Activated naive CD4-positive, alpha-beta T cell treated with anti-CD3 and anti-CD28 coated beads, Interleukin-2, amount 50 U/mL, for 16 hours (primary cell): Measurements from ENCODE around the gene GOLGA1.
"Not testable (repeated sequence)": the region's sequence is repeated elsewhere in the genome, so short reads cannot be mapped to it uniquely, and the experiment has no call there.

Experiments
- DNase-seq: peaks from one replicate; pipeline ENCODE4 v3.0.0-alpha.2; 2020

GOLGA1 gene, protein sequence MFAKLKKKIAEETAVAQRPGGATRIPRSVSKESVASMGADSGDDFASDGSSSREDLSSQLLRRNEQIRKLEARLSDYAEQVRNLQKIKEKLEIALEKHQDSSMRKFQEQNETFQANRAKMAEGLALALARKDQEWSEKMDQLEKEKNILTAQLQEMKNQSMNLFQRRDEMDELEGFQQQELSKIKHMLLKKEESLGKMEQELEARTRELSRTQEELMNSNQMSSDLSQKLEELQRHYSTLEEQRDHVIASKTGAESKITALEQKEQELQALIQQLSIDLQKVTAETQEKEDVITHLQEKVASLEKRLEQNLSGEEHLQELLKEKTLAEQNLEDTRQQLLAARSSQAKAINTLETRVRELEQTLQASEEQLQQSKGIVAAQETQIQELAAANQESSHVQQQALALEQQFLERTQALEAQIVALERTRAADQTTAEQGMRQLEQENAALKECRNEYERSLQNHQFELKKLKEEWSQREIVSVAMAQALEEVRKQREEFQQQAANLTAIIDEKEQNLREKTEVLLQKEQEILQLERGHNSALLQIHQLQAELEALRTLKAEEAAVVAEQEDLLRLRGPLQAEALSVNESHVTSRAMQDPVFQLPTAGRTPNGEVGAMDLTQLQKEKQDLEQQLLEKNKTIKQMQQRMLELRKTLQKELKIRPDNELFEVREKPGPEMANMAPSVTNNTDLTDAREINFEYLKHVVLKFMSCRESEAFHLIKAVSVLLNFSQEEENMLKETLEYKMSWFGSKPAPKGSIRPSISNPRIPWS

DNA sequence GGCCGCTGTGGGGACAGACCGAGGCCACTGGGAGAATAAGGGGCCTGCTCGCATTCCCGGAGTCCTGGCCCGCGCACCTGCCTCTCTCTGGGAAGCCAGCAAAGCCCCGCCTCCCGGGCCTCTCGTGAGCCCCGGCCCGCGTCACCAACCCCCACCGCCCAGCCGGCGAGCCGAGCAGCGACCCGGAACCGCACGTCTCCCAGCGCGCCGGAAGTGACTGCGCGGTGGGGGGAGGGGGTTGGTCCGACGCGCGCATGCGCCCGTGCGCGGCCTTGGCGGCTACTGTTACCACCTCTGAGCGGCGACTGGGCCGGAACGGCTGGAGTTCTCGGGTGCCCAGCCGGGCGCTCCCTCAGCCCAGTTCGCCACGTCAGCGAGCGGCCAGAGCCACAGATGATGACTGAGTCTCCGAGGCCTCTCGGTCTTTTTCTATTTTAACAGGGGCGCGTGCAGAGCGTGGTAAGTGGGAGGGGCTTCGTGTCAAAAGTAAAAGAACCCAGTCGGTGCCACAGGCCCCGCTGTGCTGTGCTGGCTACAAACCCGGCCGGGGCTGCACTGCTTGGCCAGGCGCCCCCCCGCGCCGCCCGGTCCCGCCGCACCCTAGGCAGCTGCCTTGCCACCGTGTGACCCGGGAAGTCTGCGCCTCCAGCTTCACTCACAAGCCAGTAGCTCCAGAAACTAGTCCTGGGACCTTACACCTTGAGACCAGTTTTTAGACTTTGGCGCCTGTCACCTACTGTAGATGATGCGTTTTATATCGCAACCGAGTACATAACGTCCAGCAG is at the start of gene GOLGA1:
TSS of gene GOLGA1 (minus strand) at position 190 of the 785 bp plus-strand sequence. CDS start 2,372 bp downstream, outside the sequence.
- peak; percentile 92 for DNase-seq

DNA sequence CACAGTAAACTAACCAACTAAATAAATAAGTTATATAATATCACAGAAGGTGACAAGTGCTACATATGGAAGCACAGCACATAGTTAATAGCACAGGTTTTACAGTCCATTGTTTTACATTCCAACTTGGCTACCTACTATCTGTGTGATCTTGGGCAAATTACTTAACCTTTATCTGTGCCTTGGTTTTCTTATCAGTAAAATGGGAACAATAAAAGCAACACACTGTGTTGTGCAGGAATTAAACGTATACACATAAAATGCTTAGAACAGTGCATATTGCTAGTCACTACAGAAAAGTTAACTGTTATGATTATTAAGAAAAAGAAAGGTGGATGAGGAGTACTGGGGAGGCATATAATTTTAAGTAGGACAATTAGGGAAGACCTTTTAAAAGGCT is 42.8 kb upstream of the GOLGA1 start:
- DNase-seq, result no peak

DNA sequence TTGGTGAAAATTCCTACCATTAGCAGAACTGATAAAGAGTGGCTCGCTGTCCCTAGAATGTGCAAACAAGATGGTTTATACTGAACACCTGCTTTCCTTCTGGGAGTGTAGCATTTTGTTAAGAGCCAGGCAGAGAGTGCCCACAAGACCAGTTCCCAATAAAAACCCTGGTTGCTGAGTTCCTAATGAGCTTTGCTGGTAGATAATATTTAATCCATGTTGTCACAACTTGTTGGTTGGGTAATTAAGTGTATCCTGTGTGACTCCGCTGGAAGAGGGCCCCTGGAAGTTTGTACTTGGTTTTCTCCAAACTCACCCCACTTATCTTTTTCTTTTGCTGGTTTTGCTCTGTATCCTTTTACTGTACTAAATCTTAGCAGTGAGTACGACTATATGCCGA is 39.5 kb upstream of the GOLGA1 start:
- no peak for DNase-seq

DNA sequence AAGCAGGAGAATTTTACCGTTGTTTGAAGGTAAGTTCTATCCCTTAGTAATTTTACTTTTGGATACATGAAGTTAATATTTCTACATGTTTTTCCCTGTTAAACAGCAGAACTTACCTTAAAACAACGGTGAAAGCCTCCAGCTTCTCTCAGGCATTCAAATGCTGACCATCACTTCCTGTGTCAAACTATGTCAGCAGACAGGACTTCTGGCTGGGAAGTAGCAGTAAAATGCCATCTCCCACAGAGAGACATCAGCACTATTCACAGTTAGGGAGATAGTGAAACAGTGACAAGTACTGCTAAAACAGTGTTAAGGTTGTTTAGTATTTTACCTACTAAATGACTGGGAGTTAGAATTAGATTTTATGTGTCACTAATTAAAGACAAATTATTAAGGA is 34.2 kb upstream of the GOLGA1 start:
- no peak for DNase-seq

DNA sequence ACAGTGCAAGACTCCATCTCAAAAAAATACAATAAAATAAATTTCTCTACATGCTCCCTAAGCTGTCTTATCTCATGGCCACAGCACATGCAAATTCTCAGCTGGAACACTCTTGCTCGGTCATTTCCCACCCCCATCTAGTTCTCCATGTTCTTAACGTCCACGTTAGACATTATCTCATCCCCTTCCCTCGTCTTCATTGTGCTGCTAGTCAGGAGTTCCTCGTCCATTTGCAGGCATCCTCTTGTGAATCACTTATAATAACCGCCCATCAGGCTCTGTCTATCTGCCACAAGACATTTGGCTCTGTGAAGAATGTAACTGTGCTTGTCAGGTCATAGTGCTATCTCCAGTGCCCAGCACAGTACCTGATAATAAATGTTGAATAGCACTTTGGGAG is 32.9 kb upstream of the GOLGA1 start:
- DNase-seq, result no peak

DNA sequence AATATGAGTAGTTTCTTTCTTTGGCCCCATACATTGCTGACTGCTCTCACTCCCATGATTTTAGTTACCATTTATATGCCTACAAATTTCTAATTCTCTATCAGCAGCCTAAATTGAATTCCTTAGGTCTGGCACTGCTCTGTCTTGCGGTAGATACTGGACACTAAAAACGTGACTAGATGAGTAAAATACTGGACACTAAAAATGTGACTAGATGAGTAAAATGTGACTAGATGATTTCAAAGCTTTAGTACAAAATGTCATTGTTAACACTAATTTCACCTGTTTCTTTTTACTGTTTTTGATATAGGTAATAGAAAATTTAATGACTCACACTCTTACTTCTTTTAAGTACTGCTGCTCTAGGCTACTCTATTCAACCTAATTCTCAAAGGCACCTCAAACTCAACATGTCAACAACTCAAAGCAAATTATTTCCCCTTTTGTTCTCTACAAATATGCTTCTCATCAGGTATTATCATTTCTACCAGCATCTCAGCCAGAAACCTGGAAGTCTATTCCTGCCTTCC is 31.4 kb upstream of the GOLGA1 start:
- no peak for DNase-seq

DNA sequence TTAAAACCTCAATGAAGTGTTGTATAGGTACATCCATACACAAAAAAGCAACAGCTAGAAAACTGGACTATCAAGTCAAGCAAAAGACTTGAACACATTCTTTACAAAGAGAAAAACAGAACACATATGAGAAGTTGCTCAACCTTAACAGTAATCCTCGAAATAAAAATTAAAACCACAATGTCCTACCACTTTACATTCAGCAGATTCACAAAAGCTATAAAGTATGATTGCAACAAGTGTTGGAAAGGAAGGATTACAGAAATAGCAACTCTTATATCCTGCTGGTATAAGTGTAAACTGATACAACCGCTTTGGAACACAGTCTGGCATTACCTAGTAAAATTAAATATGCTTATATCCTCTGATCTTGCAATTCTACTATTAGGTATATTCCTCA is 28.5 kb upstream of the GOLGA1 start:
- no peak for DNase-seq

DNA sequence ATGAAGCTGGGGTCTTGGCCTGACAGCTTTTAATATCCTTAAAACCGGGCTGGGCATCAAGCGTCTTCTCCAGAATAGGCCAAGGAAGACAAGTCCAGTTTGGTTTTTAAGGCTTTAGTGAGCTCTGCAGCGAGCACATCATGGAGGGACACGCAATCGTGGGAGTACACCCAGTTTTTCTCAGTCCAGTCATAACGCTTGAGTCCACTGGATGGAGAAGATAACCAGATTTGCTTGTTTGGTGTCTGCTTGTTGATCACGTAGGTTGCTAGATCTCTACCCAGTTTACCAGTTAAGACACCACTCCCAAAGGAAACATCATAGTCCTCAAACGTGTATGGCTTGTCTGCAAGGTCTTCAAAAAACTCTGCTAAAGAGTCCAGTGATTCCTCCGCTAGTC is 27.4 kb upstream of the GOLGA1 start:
- no peak for DNase-seq

DNA sequence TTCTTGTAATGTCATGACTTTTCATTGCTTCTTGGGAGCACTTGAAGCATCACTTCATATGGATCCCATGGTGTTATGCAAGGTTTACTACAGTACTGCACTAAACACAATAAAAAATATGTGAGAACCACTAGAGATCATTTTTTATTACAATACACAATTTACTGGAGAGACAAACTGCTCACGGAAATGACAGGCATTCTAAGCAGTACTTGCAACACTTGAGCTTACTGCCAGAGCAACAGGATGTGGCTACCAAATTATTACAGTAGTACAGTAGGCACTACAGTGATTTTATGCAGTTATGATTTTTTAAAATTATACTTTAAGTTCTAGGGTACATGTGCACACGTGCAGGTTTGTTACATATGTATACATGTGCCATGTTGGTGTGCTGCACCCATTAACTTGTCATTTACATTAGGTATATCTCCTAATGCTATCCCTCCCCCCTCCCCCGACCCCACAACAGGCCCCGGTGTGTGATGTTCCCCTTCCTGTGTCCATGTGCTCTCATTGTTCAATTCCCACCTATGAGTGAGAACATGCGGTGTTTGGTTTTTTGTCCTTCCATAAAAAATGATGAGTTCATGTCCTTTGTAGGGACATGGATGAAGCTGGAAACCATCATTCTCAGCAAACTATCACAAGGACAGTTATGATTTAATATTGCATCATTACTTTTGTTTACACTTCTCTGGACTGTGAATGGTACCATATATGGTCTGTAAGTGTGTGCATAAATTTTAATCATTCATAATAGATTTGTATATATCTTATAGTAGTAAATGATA is 25.1 kb upstream of the GOLGA1 start:
- not testable (repeated sequence) for DNase-seq

DNA sequence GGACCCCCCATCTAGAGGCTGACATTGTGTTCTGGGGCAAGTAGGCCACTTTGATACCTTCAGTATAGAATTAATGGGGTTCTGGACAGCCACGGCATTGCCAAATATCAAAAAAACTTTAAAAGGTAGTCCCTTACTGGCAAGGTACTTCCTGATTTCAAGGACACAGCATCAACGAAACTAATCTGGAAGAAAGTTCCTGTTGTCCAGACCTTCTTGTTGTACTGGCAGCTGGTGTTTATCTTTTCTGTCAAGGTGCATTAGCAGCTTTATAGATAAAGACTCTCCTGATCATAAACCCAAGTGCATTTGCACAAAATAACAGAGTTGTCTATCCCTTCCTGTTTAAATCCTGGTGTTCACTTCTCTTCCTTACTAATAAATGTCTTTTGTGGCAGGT is 23.7 kb upstream of the GOLGA1 start:
- DNase-seq, result no peak

DNA sequence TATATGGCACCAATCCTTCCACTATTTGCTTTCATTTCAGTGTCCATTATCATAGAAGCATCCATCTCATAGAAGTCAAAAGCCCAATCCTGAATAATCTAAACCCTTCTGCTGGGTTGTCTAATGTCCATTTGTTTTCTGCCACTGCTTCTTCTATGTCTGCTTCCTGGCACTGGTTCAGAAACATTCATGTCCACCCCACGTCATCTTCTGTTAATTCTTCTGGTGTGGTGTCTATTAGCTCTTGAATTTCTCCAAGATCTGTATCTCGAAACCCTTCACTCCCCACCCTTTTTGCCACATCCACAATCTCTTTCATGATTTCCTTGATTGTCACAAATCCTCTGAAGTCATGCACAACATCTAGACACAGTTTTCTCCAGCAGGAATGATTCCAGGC is 23.2 kb upstream of the GOLGA1 start:
- no peak for DNase-seq

DNA sequence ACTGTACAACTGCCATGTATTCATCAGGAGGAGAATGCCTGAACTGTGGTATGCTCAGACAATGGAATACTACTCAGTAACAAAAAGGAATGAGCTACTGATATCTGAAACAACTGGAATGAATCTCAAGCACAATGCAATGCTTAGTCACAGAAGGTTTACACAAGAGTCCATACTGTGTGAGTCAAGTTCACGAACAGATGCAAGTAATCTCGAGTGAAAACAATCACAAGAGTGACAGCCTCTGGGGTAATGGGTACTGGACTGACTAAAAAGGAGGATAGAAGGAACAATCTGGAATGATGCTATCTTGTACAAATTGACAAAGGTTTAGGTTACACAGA is 19.5 kb upstream of the GOLGA1 start:
- no peak for DNase-seq

DNA sequence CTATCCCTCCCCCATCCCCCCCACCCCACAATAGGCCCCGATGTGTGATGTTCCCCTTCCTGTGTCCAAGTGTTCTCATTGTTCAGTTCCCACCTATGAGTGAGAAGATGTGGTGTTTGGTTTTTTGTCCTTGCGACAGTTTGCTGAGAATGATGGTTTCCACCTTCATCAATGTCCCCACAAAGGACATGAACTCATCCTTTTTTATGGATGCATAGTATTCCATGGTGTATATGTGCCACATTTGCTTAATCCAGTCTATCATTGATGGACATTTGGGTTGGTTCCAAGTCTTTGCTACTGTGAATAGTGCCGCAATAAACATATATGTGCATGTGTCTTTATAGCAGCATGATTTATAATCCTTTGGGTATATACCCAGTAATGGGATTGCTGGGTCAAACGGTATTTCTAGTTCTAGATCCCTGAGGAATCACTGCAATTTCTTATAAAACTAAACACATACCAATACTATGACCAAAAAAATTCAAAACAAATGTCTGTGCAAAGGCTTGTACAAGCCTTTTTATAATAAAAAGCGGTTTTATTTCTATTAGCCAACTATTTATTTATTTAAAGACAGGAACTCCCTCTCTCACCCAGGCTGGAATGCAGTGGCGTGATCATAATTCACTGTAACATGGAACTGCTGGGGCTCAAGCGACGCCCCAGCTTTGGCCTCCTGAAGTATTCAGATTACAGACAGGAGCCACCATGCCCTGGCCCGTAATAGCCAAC is 19.0 kb upstream of the GOLGA1 start:
- DNase-seq, result not testable (repeated sequence)

DNA sequence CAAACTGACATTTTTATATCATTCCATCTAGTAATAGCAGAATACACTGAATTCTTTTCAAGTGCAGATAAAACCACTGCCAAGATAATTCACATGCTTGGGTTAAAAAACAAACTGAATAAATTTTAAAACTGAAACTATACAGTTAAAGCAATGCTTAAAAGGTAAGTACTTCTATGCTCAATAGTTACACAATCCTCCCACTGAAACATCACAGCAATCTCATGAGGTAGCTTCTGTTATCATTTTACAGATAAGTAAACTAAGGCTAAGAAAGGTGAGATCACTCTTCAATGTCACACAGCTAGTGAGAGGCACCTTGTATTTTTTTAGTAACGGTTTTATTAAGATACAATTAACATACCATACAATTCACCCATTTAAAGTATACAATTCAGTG is 13.4 kb upstream of the GOLGA1 start:
- DNase-seq, result no peak

DNA sequence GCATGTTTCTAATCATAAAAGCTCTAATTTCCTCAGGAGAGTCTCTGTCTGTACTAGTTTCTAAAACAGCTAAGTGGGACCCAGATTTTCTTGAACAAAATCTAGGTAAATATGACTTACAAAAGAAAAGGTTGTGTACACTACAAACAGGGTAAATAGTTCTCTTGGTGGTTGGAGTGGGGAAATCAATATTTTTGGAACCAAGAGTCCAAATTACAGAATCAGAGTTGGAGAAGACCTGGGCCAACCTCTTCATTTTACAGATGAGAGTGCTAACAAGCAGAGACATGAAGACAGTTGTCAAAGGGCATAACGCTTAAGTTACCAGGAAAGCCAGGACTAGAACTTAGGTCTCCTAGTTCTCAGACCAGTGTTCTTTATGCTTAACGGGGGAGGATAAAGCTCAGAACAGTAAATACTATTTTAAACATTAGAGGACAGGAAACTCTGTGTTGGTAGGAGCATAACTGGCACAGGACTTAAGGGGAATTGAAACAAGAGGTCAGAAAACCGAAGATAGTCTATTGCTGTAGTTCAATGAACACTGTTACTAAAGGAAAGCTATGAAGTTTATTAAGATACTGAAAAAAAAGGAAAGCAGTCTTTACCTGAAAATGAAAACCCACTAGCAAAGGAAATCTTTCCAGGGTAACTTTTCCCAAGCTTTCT is 9.3 kb upstream of the GOLGA1 start:
- no peak for DNase-seq

DNA sequence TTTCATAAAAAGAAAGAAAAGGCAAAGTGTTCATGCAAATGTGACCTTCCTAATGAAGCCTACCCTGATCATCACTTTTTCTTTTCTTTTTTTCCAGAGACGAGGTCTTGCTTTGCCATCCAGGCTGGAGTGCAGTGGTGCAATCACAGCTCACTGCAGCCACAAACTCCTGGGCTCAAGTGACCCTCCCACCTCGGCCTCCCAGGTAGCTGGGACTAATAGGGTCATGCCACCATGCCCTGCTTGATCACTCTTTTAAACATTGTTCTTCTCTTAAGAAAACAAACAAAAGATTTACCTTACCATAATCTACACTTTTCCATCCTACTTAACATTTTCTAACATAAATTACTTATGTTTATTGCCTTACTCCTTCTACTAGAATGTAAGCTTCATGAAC is 8.5 kb upstream of the GOLGA1 start:
- DNase-seq, result no peak

DNA sequence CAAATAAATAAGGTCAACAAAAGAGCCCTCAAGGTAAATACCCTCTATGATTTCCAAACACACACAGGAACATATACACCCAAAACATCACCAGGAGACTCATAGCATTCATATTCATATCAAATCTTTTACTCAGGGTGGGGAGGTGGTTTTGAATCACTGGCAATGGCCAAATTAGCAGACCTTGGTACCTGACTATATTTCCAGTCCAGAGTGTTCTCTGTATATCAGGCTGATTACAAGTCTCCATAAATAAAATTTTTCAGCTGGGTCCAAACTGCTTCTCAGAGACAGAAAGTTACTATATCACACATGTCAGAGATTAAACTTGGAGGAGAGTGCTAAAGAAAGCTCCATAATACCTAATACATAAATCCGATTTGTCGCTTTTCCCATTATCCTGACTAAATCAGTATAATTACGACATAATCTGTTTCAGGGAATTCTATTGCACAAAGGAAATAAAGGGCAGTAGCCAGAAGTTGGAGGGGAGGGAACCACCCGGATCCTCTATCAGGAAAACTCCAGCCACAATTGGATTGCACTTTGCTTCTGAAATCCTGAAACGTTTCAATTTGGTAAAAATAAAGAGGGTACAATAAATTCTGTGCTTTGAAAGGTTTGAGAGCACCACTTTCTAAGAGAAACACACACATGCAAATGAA is 7.0 kb upstream of the GOLGA1 start:
- no peak for DNase-seq

DNA sequence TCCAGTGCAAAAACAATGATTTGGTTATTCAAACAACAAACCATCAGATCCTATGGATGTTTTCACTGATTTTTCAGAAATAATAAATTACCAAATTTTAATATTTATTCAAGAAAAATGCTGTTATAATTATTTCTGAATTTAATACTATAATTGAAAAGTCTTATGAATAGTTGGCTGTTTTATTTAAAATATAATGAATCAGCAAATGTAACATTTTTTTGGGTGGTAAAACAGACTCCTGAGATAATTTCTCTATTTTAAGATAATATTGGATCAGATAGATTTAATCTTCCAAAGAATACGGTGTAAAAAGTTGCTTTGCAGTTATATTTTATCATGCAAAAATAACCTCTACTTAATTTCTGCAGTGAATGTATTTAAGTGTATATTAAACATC is 5.3 kb upstream of the GOLGA1 start:
- no peak for DNase-seq

DNA sequence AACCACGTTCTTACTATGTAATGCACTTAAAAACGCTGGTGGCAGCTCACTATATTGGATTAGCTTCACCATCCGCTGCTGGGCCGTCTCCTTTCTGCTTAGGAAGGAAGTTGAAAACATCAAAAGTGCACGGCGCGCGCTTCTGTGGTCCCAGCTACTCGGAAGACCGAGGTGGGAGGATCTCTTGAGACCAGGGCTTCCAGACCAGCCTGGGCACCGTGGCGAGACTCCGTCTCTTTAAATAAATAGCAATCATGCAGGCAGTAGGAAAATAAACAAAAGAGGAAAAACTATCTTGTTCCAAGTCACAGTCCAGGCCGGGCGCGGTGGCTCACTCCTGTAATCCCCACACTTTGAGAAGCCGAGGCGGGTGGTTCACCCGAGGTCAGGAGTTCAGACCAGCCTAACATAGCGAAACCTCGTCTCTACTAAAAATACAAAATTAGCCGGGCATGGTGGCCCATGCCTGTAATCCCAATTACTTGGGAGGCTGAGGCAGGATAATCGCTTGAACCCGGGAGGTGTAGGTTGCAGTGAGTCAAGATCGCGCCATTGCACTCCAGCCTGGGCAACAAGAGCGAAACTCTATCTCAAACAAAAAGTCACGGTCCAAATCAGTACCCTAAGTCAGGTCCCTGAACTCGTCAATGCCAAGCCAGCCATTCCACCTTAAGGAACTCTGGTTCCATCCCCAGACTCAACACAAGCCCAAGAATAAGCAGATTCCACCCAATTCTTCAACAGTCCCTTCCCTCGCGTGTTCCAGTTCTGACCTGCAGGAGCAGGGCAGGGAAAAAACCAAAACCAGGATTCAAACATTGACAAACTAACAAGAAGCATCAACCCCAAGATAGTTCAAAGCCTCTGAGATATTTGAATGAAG is 1.0 kb upstream of the GOLGA1 start:
- DNase-seq, result peak; percentile 59

DNA sequence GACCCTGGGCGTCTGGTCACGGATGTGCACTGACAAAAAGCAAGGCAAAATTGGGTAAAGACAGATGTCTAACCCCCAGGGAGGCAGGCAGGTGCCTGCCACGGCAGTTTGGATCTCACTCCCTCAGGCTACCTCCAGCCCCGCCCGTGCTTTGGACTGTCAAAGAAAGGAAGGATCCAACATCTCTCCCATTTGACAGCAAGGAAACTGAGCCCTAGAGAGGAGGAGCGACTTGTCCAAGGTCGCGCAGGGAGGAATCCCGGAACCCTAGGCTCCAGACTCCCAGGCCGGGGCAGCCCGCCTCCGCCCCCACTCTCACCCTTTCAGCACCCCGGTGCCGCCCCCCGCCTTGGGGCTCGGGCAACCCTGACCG is 376 bp downstream of the GOLGA1 start:
- DNase-seq, result no peak
